Common myeloid progenitor, CD34-positive (primary cell): ENCODE results near the gene SHOX.
"Not testable (repeated sequence)": the region's sequence is repeated elsewhere in the genome, so short reads cannot be mapped to it uniquely, and the experiment has no call there.

Experiments
- CTCF ChIA-PET: fragments of 350-600 bp; sonication (Branson Sonifier 250); formaldehyde crosslinking; loops from one replicate; lab custom pipeline; 2021; ENCODE audit warnings: antibody characterized with exemption; lab: Charles Lee
- POLR2A ChIA-PET: fragments of 350-600 bp; sonication (Branson Sonifier 250); formaldehyde crosslinking; loops from one replicate; lab custom pipeline; 2021; ENCODE audit warnings: antibody characterized with exemption; lab: Charles Lee
- DNase-seq, 3 donors: peaks; one replicate each; pipeline versions ENCODE4 v3.0.0 to v3.0.0-alpha.2; 2013
- H3K27ac ChIP-seq, 2 experiments: 1 replicate in 1 of 2; 2 replicates in 1 of 2; pipeline ENCODE4 v1.7.0; 2013; ENCODE audit warnings: inconsistent platforms in 2 of 2, low read length in 2 of 2, mild to moderate bottlenecking in 2 of 2, low read depth in 1 of 2, moderate library complexity in 1 of 2; ENCODE audit not compliant: severe bottlenecking in 2 of 2, insufficient read depth in 1 of 2, poor library complexity in 1 of 2
- H3K27me3 ChIP-seq, 5 experiments: replicated peaks in 2 of 5; 1 replicate in 3 of 5; 2 replicates in 2 of 5; pipeline versions ENCODE4 v1.6.1 to v1.7.0; 2013; ENCODE audit warnings: low read length in 4 of 5, mild to moderate bottlenecking in 2 of 5, moderate library complexity in 2 of 5, inconsistent platforms in 1 of 5; ENCODE audit not compliant: insufficient read depth in 5 of 5, control insufficient read depth in 4 of 5
- H3K36me3 ChIP-seq, 4 experiments: 1 replicate in 2 of 4; 2 replicates in 2 of 4; pipeline versions ENCODE4 v1.6.1 to v1.7.0; 2013; ENCODE audit warnings: low read length in 3 of 4, control low read depth in 1 of 4, mild to moderate bottlenecking in 1 of 4; ENCODE audit not compliant: control insufficient read depth in 4 of 4, insufficient read depth in 4 of 4
- H3K4me1 ChIP-seq, 4 experiments: 1 replicate in 3 of 4; 2 replicates in 1 of 4; pipeline versions ENCODE4 v1.6.1 to v1.7.1; 2013; ENCODE audit warnings: low read length in 3 of 4, mild to moderate bottlenecking in 3 of 4, control low read depth in 1 of 4, inconsistent platforms in 1 of 4, moderate library complexity in 1 of 4; ENCODE audit not compliant: control insufficient read depth in 4 of 4, insufficient read depth in 4 of 4; ENCODE audit errors: control extremely low read depth in 1 of 4
- H3K4me3 ChIP-seq, 7 experiments: 1 replicate in 4 of 7; 2 replicates in 3 of 7; pipeline versions ENCODE4 v1.5.1 to v1.7.0; 2013; ENCODE audit warnings: mild to moderate bottlenecking in 7 of 7, low read length in 6 of 7, moderate library complexity in 6 of 7, inconsistent platforms in 2 of 7, low read depth in 2 of 7, control low read depth in 1 of 7; ENCODE audit not compliant: insufficient read depth in 4 of 7, control insufficient read depth in 1 of 7; ENCODE audit errors: extremely low read depth in 1 of 7
- H3K9me3 ChIP-seq, 5 experiments: 1 replicate in 4 of 5; 2 replicates in 1 of 5; pipeline versions ENCODE4 v1.6.1 to v1.7.1; 2013; ENCODE audit warnings: low read length in 4 of 5, mild to moderate bottlenecking in 2 of 5, inconsistent platforms in 1 of 5, low read depth in 1 of 5, moderate library complexity in 1 of 5; ENCODE audit not compliant: control insufficient read depth in 4 of 5, insufficient read depth in 2 of 5; ENCODE audit errors: control extremely low read depth in 1 of 5
- WGBS: methylation state at CpG from one replicate; pipeline ENCODE4 v1.1.5; 2013; ENCODE audit not compliant: insufficient coverage; 5-methylcytosine and 5-hydroxymethylcytosine counted together

Gene SHOX

DNA sequence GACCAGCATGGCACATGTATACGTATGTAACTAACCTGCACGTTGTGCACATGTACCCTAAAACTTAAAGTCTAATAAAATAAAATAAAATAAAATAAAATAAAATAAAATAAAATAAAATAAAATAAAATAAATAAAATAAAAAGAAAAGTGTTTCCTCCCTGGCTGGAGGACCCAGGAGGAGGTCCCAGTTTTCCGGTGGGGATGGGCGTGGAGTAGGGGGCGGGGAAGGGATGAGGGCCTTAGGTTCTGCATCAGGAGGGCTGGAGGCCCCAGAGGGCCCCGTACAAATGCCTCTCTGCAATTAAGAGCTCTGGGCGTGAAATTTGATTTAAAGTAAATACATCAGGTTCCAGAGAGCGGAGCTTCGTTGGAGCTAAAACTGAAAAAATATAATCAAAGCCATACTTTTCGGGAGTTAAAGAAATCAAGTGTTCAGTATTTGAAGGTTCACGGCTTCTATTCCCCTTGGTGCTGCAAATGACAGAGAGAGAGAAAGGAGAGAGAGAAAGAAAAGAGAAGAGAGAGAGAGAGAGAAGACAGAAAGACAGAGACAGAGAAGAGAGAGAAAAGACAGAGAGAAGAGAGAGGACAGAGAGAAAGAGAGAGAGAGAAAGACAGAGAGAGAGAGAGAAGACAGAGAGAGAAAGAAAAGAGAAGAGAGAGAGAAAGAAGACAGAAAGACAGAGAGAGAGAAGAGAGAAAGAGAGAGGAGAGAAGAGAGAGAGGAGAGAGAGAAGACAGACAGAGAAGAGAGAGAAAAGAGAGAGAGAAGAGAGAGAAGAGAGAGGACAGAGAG is 8.7 kb upstream of the SHOX start:
- CTCF ChIA-PET: no interaction called here
- Histone ChIP-seq H3K27ac (no peak overlapping the region), H3K4me3 (no peak overlapping the region), H3K27me3 (peaks cover 0 to 86% (median 33%) of the 10 kb centered on the region in 5 experiments), H3K9me3 (no peaks in the 10 kb centered on the region), H3K36me3 (no peaks in the 10 kb centered on the region), H3K4me1 (peaks cover 0 to 7% (median 2%) of the 10 kb centered on the region in 4 experiments)
- WGBS: 42% methylated on average over 2 of the region's 11 CpGs
- no peak for DNase-seq
- POLR2A ChIA-PET: no interaction called here

DNA sequence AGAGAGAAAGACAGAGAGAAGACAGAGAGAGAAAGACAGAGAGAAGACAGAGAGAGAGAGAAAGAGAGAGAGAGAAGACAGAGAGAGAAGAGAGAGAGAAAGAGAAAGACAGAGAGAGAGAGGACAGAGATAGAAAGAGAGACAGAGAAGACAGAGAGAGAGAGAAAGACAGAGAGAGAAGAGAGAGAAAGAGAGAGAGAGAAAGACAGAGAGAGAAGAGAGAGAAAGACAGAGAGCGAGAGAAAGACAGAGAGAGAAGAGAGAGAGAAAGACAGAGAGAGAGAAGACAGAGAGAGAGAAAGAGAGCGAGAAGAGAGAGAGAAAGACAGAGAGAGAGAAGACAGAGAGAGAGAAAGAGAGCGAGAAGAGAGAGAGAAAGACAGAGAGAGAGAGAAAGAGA is 7.8 kb upstream of the SHOX start:
- H3K27ac ChIP-seq, H3K4me3 ChIP-seq, H3K36me3 ChIP-seq, H3K9me3 ChIP-seq, H3K4me1 ChIP-seq, DNase-seq, POLR2A ChIA-PET, CTCF ChIA-PET: not testable (repeated sequence)
- peaks cover 0 to 88% (median 34%) of the 10 kb centered on the region in 5 experiments for H3K27me3 ChIP-seq
- 51% methylated on average over 3 of the region's 3 CpGs for WGBS

GRCh38 chrX:623268-623598 is 7.4 kb upstream of the SHOX start:
- CTCF ChIA-PET: no interaction called here
- POLR2A ChIA-PET: no interaction called here
- 14% methylated on average over 5 of the region's 6 CpGs for WGBS
- Histone ChIP-seq H3K9me3 (no peaks in the 10 kb centered on the region), H3K27ac (no peak overlapping the region), H3K4me1 (peaks cover 0 to 7% (median 2%) of the 10 kb centered on the region in 4 experiments), H3K4me3 (no peak overlapping the region), H3K27me3 (peaks cover 0 to 89% (median 34%) of the 10 kb centered on the region in 5 experiments), H3K36me3 (no peaks in the 10 kb centered on the region)
- no peak for DNase-seq

- Histone ChIP-seq H3K4me3 (peak overlapping the region in 2 of 7 experiments; percentile 19 to 28), H3K27ac (no peak overlapping the region), H3K27me3 (peaks cover 0 to 91% (median 34%) of the 10 kb centered on the region in 5 experiments), H3K9me3 (no peaks in the 10 kb centered on the region), H3K36me3 (no peaks in the 10 kb centered on the region), H3K4me1 (peaks cover 0 to 7% (median 2%) of the 10 kb centered on the region in 4 experiments)
- no peak for DNase-seq
- CTCF ChIA-PET: no interaction called here
- 5% methylated on average over 42 of the region's 50 CpGs for WGBS
- POLR2A ChIA-PET: no interaction called here
Measured at GRCh38 chrX:623599-624315, 6.8 kb upstream of the SHOX start.

GRCh38 chrX:625137-625691 is 5.4 kb upstream of the SHOX start:
- 13% methylated on average over 12 of the region's 12 CpGs for WGBS
- Histone ChIP-seq H3K27ac (no peak overlapping the region), H3K27me3 (peaks cover 0 to 92% (median 37%) of the 10 kb centered on the region in 5 experiments), H3K4me3 (no peak overlapping the region), H3K4me1 (peaks cover 0 to 7% (median 2%) of the 10 kb centered on the region in 4 experiments), H3K9me3 (peaks cover 0 to 1% (median 0%) of the 10 kb centered on the region in 5 experiments), H3K36me3 (no peaks in the 10 kb centered on the region)
- ChIA-PET POLR2A (no interaction called here), CTCF (no interaction called here)
- no peak for DNase-seq

GRCh38 chrX:626047-626446 is 4.5 kb upstream of the SHOX start:
- POLR2A ChIA-PET: not testable (repeated sequence)
- WGBS: no CpG with 5 or more reads among the region's 2 CpGs

More at GRCh38 chrX:626047-626446, 4.5 kb upstream of the SHOX start:
- H3K27ac ChIP-seq, DNase-seq, H3K4me3 ChIP-seq, H3K9me3 ChIP-seq, CTCF ChIA-PET, H3K36me3 ChIP-seq: not testable (repeated sequence)
- Histone ChIP-seq H3K4me1 (peaks cover 0 to 11% (median 4%) of the 10 kb centered on the region in 4 experiments), H3K27me3 (peaks cover 0 to 92% (median 30%) of the 10 kb centered on the region in 5 experiments)
